K562 treated with DMSO at 1 percent for 24 hours (cell line): ENCODE results near the gene TNFAIP3. TPM values are rescaled to one million over a fixed set of nuclear protein-coding genes. Genes with fewer than 3 reads are reported as not detected.

Source experiments
- total RNA-seq: library from RNA; unstranded; fragments of 300-600 nt; gene quantifications from 2 replicates; pipeline ENCODE4 v1.2.3, GENCODE V29; 2022; ENCODE audit warnings: low read depth; ENCODE audit not compliant: insufficient read depth

The TNFAIP3 gene
- total RNA-seq: 14.5 and 18.6 TPM in 2 replicates

GRCh38 chr6:137866914-137867684 lies at the start of gene TNFAIP3:
Gene TNFAIP3 (plus strand): TSS chr6:137867259. CDS start chr6:137871228, 3,969 bp downstream.

Other genes starting within 250 kb of the TNFAIP3 start
- 0.27 and 0.58 TPM in 2 replicates for gene PERP, start 240.2 kb downstream of the TNFAIP3 start, total RNA-seq